HG02870 (cell line): Measurements from ENCODE around the gene KDM5A.
"Not testable (repeated sequence)": the region's sequence is repeated elsewhere in the genome, so short reads cannot be mapped to it uniquely, and the experiment has no call there.

Experiments used
- ATAC-seq: cut with Tn5 transposase; IDR thresholded peaks from one replicate; pipeline ENCODE4 v1.9.1; 2021; ENCODE audit warnings: mild to moderate bottlenecking, moderate library complexity; ENCODE audit not compliant: unreplicated experiment

KDM5A gene

DNA sequence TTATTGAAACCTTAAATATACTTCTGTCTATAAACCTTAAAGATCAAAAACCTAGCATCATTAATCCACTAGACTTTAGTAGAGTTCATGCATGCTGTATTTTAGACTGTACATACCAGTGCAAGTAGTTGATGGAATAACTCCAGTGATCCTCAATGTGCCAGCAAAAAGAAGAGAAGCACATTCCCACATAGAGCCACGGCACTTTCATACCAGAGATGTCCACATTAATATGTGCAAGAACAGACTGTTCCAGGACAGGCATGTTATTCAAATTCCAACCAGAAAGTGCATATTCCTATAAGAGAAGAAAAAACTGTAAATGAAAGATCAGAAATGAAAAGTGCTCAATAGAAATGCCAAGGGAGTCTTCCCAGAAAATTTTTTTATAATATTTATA lies 55.0 kb downstream of the KDM5A start:
- no peak for ATAC-seq

- ATAC-seq, result no peak
These were observed 56.4 kb downstream of the KDM5A start for GRCh38 chr12:332581-333205.

GRCh38 chr12:331287-331686 lies 57.8 kb downstream of the KDM5A start:
- no peak for ATAC-seq

DNA sequence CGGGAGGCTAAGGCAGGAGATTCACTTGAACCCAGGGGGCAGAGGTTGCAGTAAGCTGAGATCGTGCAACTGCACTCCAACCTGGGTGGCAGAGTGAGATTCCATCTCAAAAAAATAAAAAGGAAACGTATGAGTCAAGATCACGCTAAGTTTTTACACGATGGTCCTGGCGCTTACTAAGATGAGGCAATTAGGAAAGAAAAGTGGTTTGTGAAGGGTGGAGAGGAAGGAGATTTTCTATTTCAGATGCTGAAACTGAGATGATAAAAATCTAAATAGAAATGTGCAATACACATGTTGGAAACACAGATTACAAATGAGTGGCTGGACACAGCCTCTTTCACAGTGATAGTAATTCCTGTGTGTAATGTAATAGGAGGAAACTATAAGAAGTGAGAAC lies 63.2 kb downstream of the KDM5A start:
- ATAC-seq, result no peak

GRCh38 chr12:323507-323906 lies 65.6 kb downstream of the KDM5A start:
- ATAC-seq, result no peak

- ATAC-seq, result no peak
These were observed 67.4 kb downstream of the KDM5A start for GRCh38 chr12:321606-322326.

- ATAC-seq, result no peak
These were observed 70.2 kb downstream of the KDM5A start for GRCh38 chr12:318759-319515.

DNA sequence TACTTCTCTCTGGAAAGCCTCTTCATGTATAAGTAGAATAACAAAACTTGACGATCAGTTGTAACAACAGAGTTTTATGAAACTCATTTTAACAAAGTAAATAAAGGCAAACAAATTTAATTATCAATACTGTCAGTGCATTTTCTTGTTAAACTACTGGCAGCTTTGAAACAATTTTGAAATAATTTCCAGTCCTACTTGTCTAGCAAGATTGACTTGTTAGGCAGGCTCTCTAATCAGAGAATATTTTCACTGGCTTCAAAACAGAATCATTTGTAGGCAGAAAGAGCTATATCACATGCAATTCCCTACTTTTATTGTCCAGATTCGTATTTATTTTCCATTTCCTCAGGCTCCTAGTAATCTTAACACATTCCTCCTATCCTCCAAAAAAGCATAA lies 80.6 kb downstream of the KDM5A start:
- no peak for ATAC-seq

GRCh38 chr12:307406-307805 lies 81.7 kb downstream of the KDM5A start:
- ATAC-seq, result no peak

DNA sequence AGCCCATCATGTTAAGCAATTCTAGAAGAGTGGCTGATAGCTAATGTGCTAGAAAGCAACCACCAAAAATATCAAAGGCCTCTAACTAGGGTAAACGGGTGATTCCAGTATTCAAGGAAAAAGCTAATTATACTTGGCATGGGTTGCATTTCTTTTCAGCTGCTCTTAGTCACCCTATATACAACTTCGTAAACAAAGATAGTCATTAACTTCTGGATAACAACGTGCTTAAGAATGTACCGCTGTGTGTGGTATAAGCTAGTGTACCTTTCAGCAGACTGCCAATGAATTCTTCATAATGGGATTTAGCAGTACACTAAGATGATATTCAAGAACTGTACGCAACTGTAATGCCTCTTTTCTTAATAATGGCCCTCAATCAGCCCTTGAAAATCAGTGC lies 84.3 kb downstream of the KDM5A start:
- ATAC-seq, result no peak

GRCh38 chr12:302766-303165 lies 86.4 kb downstream of the KDM5A start:
- not testable (repeated sequence) for ATAC-seq

GRCh38 chr12:300166-300565 lies 89.0 kb downstream of the KDM5A start:
- not testable (repeated sequence) for ATAC-seq

GRCh38 chr12:299511-299910 lies 89.6 kb downstream of the KDM5A start:
- ATAC-seq, result not testable (repeated sequence)

- ATAC-seq, result not testable (repeated sequence)
These were observed 91.1 kb downstream of the KDM5A start for GRCh38 chr12:298059-298458.

DNA sequence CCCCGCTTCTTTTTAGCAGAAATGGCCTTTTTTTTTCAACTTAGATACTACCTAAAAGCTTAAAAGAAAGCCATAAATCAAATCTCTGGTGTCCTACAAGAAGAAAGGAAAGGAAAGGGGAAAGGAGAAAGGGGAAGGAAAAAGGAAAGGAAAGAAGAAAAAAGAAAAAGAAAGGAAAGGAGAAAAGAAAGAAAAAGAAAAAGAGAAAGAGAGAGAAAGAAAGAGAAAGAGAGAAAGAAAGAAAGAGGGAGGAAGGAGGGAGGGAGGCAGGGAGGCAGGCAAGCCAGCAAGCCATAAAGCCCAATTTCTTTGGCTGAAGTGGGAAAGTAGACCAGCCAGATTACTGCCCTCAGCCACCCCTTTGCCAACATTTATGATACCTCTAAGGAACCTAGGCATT lies 94.0 kb downstream of the KDM5A start:
- ATAC-seq, result no peak

GRCh38 chr12:293199-293598 lies 95.9 kb downstream of the KDM5A start:
- no peak for ATAC-seq

DNA sequence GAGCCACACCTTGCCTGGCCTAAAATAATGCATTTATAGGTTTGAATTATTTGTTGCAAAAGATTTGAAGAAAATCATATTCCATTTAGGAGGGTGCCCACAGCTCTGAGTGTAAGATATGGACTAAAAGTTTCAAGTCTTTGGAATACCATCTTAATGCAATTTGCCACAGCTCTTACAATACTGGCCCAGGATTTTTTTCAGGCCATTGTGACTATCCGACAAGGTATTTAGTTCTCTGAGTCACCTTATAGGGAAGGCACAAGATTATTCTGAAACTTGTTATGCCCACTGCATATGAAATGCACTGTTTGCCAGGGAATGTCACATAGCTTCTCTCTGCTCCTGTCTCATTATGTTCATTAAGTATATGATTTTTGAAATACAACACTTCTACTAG lies 96.9 kb downstream of the KDM5A start:
- no peak for ATAC-seq

- no peak for ATAC-seq
These were observed 97.9 kb downstream of the KDM5A start for GRCh38 chr12:291153-291723.

DNA sequence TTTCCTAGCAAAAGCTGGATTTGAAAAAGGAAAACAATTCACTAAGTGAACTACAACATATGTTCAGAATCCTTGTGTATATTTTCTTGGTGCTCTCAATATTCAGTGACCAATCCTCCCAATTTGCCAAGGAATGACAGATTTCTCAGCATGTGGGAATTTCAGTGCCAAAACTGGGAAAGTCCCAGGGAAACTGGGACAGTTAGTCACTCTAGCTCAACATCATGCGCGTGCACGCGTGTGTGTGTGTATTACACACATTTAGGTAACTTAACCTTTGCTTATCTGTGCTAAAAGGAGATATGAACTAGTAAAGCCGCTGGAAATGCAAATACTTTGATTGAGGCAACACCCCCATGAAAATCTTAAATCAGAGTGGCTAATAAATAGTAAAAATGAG lies 100.4 kb downstream of the KDM5A start:
- ATAC-seq, result no peak

GRCh38 chr12:286531-287300 lies 102.4 kb downstream of the KDM5A start:
- ATAC-seq, result no peak

DNA sequence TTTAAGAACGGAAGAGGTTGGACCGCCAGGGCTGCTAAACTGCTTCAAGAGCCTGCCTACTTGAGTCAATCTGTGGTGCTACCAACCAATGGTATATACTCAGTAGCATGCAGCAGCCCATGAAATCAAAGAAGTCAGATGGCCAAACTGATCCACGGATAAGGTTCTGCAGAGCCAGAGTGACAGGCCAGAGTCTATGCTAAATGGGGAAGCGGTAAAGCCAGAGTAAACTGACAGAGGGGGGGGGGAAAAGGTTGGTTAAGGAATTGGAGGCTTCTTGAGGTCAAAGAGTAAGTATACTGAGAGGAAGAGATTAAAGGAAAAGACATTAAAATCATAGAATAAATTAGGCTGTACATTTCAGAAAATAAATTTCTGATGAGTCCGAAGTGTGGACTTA lies 111.1 kb downstream of the KDM5A start:
- ATAC-seq, result no peak
